ENCODE results near the gene NOXO1. TPM values are rescaled to one million over a fixed set of nuclear protein-coding genes. Genes with fewer than 3 reads are reported as not detected.

NOXO1 gene
- polyA plus RNA-seq (2012; ENCODE audit: low read depth, missing spikeins): 0.12 TPM

- DNase-seq (ENCODE audit: insufficient read length, low spot score): no peak
- peak; percentile 78 for FAIRE-seq
- TF ChIP-seq SPI1 (IDR thresholded peaks at IDR 0.05; ENCODE audit: low read depth, low read length) (no peak), PAX5 (IDR thresholded peaks at IDR 0.05; ENCODE audit: insufficient read depth, low read length, severe bottlenecking) (no peak), POLR2AphosphoS5 (IDR thresholded peaks at IDR 0.05; ENCODE audit: low read depth, low read length) (no peak), POLR2A (IDR thresholded peaks at IDR 0.05; ENCODE audit: low read depth, low read length) (no peak), POU2F2 (IDR thresholded peaks at IDR 0.05; ENCODE audit: low read depth, low read length) (no peak), TAF1 (IDR thresholded peaks at IDR 0.05; ENCODE audit: low read depth, low read length) (no peak)
Observed at GRCh38 chr16:1981398-1981836, at the start of gene NOXO1. NOXO1 (minus strand) TSS chr16:1981469; CDS start chr16:1981179, 290 bp downstream.

- DNase-seq (ENCODE audit: insufficient read length, low spot score) (no peak), FAIRE-seq (no peak)
- TF ChIP-seq TAF1 (IDR thresholded peaks at IDR 0.05; ENCODE audit: low read depth, low read length) (no peak), PAX5 (IDR thresholded peaks at IDR 0.05; ENCODE audit: insufficient read depth, low read length, severe bottlenecking) (no peak), POLR2A (IDR thresholded peaks at IDR 0.05; ENCODE audit: low read depth, low read length) (no peak), POU2F2 (IDR thresholded peaks at IDR 0.05; ENCODE audit: low read depth, low read length) (no peak), SPI1 (IDR thresholded peaks at IDR 0.05; ENCODE audit: low read depth, low read length) (no peak), POLR2AphosphoS5 (IDR thresholded peaks at IDR 0.05; ENCODE audit: low read depth, low read length) (no peak)
Observed at GRCh38 chr16:2030036-2030435, 48.8 kb upstream of the NOXO1 start.

- DNase-seq (ENCODE audit: insufficient read length, low spot score): no peak
- no peak for FAIRE-seq
- no peak for TF ChIP-seq POLR2A (IDR thresholded peaks at IDR 0.05; ENCODE audit: low read depth, low read length)
- no peak for TF ChIP-seq PAX5 (IDR thresholded peaks at IDR 0.05; ENCODE audit: insufficient read depth, low read length, severe bottlenecking)
- TF ChIP-seq TAF1 (IDR thresholded peaks at IDR 0.05; ENCODE audit: low read depth, low read length): no peak
- no peak for TF ChIP-seq SPI1 (IDR thresholded peaks at IDR 0.05; ENCODE audit: low read depth, low read length)
- TF ChIP-seq POU2F2 (IDR thresholded peaks at IDR 0.05; ENCODE audit: low read depth, low read length): no peak
- TF ChIP-seq POLR2AphosphoS5 (IDR thresholded peaks at IDR 0.05; ENCODE audit: low read depth, low read length): no peak
Observed at GRCh38 chr16:2029350-2029749, 48.1 kb upstream of the NOXO1 start.

- TF ChIP-seq POU2F2 (IDR thresholded peaks at IDR 0.05; ENCODE audit: low read depth, low read length): no peak
- no peak for FAIRE-seq
Observed at GRCh38 chr16:2028620-2029220, 47.5 kb upstream of the NOXO1 start.

GRCh38 chr16:2028146-2028545 is 46.9 kb upstream of the NOXO1 start:
- TF ChIP-seq POU2F2 (IDR thresholded peaks at IDR 0.05; ENCODE audit: low read depth, low read length): no peak
- TF ChIP-seq TAF1 (IDR thresholded peaks at IDR 0.05; ENCODE audit: low read depth, low read length): no peak
- TF ChIP-seq SPI1 (IDR thresholded peaks at IDR 0.05; ENCODE audit: low read depth, low read length): no peak
- no peak for TF ChIP-seq POLR2AphosphoS5 (IDR thresholded peaks at IDR 0.05; ENCODE audit: low read depth, low read length)
- no peak for TF ChIP-seq POLR2A (IDR thresholded peaks at IDR 0.05; ENCODE audit: low read depth, low read length)
- no peak for TF ChIP-seq PAX5 (IDR thresholded peaks at IDR 0.05; ENCODE audit: insufficient read depth, low read length, severe bottlenecking)
- FAIRE-seq (no peak), DNase-seq (ENCODE audit: insufficient read length, low spot score) (no peak)

More at GRCh38 chr16:2028620-2029220, 47.5 kb upstream of the NOXO1 start:
- no peak for DNase-seq (ENCODE audit: insufficient read length, low spot score)

GRCh38 chr16:2027024-2028010 is 46.0 kb upstream of the NOXO1 start:
- FAIRE-seq (peak; percentile 43), DNase-seq (ENCODE audit: insufficient read length, low spot score) (no peak)
- no peak for TF ChIP-seq POLR2AphosphoS5 (IDR thresholded peaks at IDR 0.05; ENCODE audit: low read depth, low read length)
- TF ChIP-seq PAX5 (IDR thresholded peaks at IDR 0.05; ENCODE audit: insufficient read depth, low read length, severe bottlenecking): no peak
- no peak for TF ChIP-seq POLR2A (IDR thresholded peaks at IDR 0.05; ENCODE audit: low read depth, low read length)
- no peak for TF ChIP-seq TAF1 (IDR thresholded peaks at IDR 0.05; ENCODE audit: low read depth, low read length)
- no peak for TF ChIP-seq POU2F2 (IDR thresholded peaks at IDR 0.05; ENCODE audit: low read depth, low read length)
- no peak for TF ChIP-seq SPI1 (IDR thresholded peaks at IDR 0.05; ENCODE audit: low read depth, low read length)

GRCh38 chr16:2026461-2027023 is 45.3 kb upstream of the NOXO1 start, which contains the start of gene NHERF2:
NHERF2 (plus strand) TSS chr16:2026902; CDS start chr16:2027006, 104 bp downstream.
- TF ChIP-seq POU2F2 (IDR thresholded peaks at IDR 0.05; ENCODE audit: low read depth, low read length): no peak
- no peak for TF ChIP-seq PAX5 (IDR thresholded peaks at IDR 0.05; ENCODE audit: insufficient read depth, low read length, severe bottlenecking)
- no peak for TF ChIP-seq TAF1 (IDR thresholded peaks at IDR 0.05; ENCODE audit: low read depth, low read length)
- TF ChIP-seq SPI1 (IDR thresholded peaks at IDR 0.05; ENCODE audit: low read depth, low read length): no peak
- no peak for TF ChIP-seq POLR2A (IDR thresholded peaks at IDR 0.05; ENCODE audit: low read depth, low read length)
- TF ChIP-seq POLR2AphosphoS5 (IDR thresholded peaks at IDR 0.05; ENCODE audit: low read depth, low read length): no peak
- DNase-seq (ENCODE audit: insufficient read length, low spot score): no peak
- no peak for FAIRE-seq

- no peak for TF ChIP-seq POLR2A (IDR thresholded peaks at IDR 0.05; ENCODE audit: low read depth, low read length)
- no peak for TF ChIP-seq POU2F2 (IDR thresholded peaks at IDR 0.05; ENCODE audit: low read depth, low read length)
- TF ChIP-seq TAF1 (IDR thresholded peaks at IDR 0.05; ENCODE audit: low read depth, low read length): no peak
- no peak for TF ChIP-seq SPI1 (IDR thresholded peaks at IDR 0.05; ENCODE audit: low read depth, low read length)
- TF ChIP-seq POLR2AphosphoS5 (IDR thresholded peaks at IDR 0.05; ENCODE audit: low read depth, low read length): no peak
- no peak for TF ChIP-seq PAX5 (IDR thresholded peaks at IDR 0.05; ENCODE audit: insufficient read depth, low read length, severe bottlenecking)
- FAIRE-seq: no peak
- DNase-seq (ENCODE audit: insufficient read length, low spot score): no peak
Observed at GRCh38 chr16:2025878-2026460, 44.7 kb upstream of the NOXO1 start.
